Measurements from ENCODE around the gene RPS21.
"Not testable (repeated sequence)": the region's sequence is repeated elsewhere in the genome, so short reads cannot be mapped to it uniquely, and the experiment has no call there.

The RPS21 gene

GRCh38 chr20:62422636-62423325 lies 35.9 kb downstream of the RPS21 start:
- no peaks in the 10 kb centered on the region for H3K9me3 ChIP-seq (ENCODE audit: severe bottlenecking)
- H3K36me3 ChIP-seq = no peaks in the 10 kb centered on the region
- no peaks in the 10 kb centered on the region for H3K27me3 ChIP-seq (ENCODE audit: insufficient read depth, low read depth, severe bottlenecking)
- TF ChIP-seq CTCF (IDR thresholded peaks at IDR 0.05; ENCODE audit: low read depth, low read length) = no peak
- H3K27ac ChIP-seq = no peak overlapping the region
- no peak for DNase-seq
- no peak overlapping the region for H3K4me3 ChIP-seq (ENCODE audit: low read depth, low read length)

DNA sequence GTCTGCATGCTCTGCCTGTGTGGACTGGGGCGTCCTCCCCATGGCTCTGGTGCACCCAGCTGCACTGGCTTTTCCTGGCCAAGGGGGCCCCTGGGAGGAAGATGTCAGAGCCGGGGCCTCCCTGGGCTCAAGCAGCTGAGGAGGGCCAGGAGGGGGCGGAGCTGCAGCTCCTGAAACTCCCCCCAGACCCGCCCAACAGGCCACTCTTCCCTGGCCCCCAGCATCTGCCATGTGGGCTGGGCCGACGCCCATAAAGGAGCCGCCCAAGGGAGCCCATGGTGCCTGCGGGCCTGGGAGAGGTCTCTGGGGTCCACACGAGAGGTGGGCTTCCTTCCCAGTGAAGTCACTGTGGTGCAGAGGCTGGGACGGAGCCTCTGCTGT lies 36.4 kb downstream of the RPS21 start:
- TF ChIP-seq CTCF (IDR thresholded peaks at IDR 0.05; ENCODE audit: low read depth, low read length) = no peak
- H3K9me3 ChIP-seq (ENCODE audit: severe bottlenecking) = no peaks in the 10 kb centered on the region
- no peaks in the 10 kb centered on the region for H3K27me3 ChIP-seq (ENCODE audit: insufficient read depth, low read depth, severe bottlenecking)
- H3K27ac ChIP-seq = no peak overlapping the region
- no peak overlapping the region for H3K4me3 ChIP-seq (ENCODE audit: low read depth, low read length)
- H3K36me3 ChIP-seq = no peaks in the 10 kb centered on the region
- peak; percentile 36 for DNase-seq

DNA sequence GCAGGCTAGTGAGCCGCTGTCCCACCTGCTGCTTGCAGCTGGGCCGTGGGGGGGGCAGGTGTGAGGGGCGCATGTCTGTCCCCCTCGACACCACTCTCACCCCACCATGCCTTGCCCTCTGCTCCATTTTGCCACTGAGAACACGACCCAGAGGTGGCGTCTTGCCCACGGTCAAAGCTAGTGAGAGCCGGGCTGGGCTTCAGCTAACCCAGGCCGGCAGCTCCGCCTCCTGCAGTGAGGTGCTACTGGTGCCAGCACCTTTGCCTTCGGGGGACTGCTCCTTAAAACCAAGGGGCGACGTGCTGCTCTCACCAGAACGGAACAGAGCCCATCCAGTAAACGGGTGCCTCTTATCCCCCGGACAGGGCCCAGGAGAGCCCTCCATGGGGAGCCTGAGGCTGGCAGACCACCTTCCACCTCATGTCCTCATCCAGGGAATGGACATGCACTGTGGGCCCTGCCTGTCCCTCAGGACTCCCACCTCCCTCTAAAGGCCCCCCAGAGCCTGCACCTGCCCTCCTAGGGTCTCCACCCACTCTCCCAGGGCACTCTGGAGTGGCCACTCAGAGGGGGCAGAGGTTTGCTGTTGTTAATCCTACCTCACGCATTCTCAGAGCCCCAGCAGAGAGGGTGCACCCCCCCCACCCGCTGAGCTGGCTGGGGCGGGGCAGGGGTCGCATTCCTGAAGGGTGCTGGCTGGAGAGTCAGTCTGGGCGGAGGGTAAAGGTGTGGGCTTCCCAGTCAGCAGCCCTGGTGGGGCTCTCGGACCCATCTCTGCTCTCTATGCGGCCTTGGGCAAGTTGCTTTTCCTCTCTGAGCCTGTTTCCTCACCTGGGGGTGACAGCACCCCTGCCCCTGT lies 37.6 kb downstream of the RPS21 start:
- Histone ChIP-seq H3K36me3 (no peaks in the 10 kb centered on the region), H3K27ac (no peak overlapping the region), H3K4me3 (ENCODE audit: low read depth, low read length) (no peak overlapping the region), H3K27me3 (ENCODE audit: insufficient read depth, low read depth, severe bottlenecking) (no peaks in the 10 kb centered on the region), H3K9me3 (ENCODE audit: severe bottlenecking) (no peaks in the 10 kb centered on the region)
- no peak for TF ChIP-seq CTCF (IDR thresholded peaks at IDR 0.05; ENCODE audit: low read depth, low read length)
- no peak for DNase-seq

GRCh38 chr20:62425281-62426058 lies 38.6 kb downstream of the RPS21 start:
- H3K27ac ChIP-seq = no peak overlapping the region
- H3K4me3 ChIP-seq (ENCODE audit: low read depth, low read length) = no peak overlapping the region
- H3K36me3 ChIP-seq = no peaks in the 10 kb centered on the region
- DNase-seq = no peak
- no peak for TF ChIP-seq CTCF (IDR thresholded peaks at IDR 0.05; ENCODE audit: low read depth, low read length)
- H3K27me3 ChIP-seq (ENCODE audit: insufficient read depth, low read depth, severe bottlenecking) = no peaks in the 10 kb centered on the region
- H3K9me3 ChIP-seq (ENCODE audit: severe bottlenecking) = no peaks in the 10 kb centered on the region

DNA sequence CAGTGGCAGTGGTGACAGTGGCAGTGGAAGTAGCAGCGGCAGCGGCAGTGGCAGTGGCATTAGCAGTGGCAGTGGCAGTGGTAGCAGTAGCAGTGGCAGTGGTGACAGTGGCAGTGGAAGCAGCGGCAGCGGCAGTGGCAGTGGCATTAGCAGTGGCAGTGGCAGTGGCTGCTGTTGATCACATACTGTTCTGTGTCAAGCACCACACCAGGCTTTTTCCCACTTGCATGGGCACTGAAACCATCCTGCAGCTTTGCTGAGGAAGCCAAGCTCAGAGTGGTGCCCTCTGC lies 39.1 kb downstream of the RPS21 start:
- not testable (repeated sequence) for H3K9me3 ChIP-seq (ENCODE audit: severe bottlenecking); DNase-seq; H3K27me3 ChIP-seq (ENCODE audit: insufficient read depth, low read depth, severe bottlenecking); H3K36me3 ChIP-seq; H3K27ac ChIP-seq; H3K4me3 ChIP-seq (ENCODE audit: low read depth, low read length)

DNA sequence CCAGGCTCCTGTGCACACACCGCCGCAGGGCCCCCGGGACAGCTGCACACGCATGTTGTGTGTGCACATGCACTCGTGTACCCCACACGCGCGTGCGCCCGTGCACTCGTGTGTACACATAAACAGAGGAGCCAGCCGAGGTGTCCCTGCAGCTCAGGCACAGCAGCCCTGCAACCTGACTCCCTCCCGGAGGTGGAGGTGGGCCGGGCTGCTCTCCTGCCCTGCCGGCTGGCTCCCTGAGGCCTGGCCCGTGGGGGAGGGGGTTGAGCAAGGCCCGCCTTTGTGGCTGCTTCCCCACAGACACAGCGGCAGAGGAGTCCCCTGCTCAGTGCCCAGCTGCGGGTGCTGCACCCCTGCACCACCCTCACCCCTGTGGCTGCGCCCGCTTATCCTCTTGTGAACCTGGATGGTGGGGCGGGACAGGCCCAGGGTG lies 39.8 kb downstream of the RPS21 start:
- H3K36me3 ChIP-seq = no peaks in the 10 kb centered on the region
- H3K27me3 ChIP-seq (ENCODE audit: insufficient read depth, low read depth, severe bottlenecking) = no peaks in the 10 kb centered on the region
- H3K27ac ChIP-seq = peak overlapping the region; percentile 41; the same call in 1 of the 2 replicates
- no peak for TF ChIP-seq CTCF (IDR thresholded peaks at IDR 0.05; ENCODE audit: low read depth, low read length)
- DNase-seq = peak; percentile 62
- H3K9me3 ChIP-seq (ENCODE audit: severe bottlenecking) = no peaks in the 10 kb centered on the region
- H3K4me3 ChIP-seq (ENCODE audit: low read depth, low read length) = no peak overlapping the region
